ENCODE measurements around the gene LRMDA. TPM values are rescaled to one million over a fixed set of nuclear protein-coding genes. Genes with fewer than 3 reads are reported as not detected.
A peak's percentile ranks its signal among the peaks of the same experiment; 100 is the strongest.

LRMDA gene
- total and polyA plus RNA-seq, 12 donors, result 30.7 to 132 (median 78.1) TPM

DNA sequence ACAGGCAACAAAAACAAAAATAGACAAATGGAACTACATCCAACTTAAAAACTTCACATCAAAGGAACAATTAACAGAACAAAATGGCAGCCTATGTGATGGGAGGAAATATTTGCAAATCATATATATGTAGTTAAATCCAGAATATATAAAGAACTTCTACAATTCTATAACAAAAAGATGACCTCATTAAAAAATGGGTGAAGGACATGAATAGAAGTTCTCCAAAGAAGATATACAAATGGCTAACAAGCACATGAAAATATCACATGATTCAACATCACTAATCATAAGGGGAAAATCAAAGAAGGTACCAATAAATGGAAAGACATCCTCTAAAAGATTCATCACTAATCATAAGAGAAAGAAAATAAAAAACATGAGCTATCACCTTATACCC is 416.1 kb downstream of the LRMDA start:
- DNase-seq, result no peak
- H3K27me3 ChIP-seq, result no peaks in the 10 kb centered on the region
- intact Hi-C loops (cut with DNase I), result no loop called here
- H3K4me3 ChIP-seq, result no peak overlapping the region
- no peaks in the 10 kb centered on the region for H3K9me3 ChIP-seq (replicated peaks in 1 of 3)
- TF ChIP-seq, protein P1, sequence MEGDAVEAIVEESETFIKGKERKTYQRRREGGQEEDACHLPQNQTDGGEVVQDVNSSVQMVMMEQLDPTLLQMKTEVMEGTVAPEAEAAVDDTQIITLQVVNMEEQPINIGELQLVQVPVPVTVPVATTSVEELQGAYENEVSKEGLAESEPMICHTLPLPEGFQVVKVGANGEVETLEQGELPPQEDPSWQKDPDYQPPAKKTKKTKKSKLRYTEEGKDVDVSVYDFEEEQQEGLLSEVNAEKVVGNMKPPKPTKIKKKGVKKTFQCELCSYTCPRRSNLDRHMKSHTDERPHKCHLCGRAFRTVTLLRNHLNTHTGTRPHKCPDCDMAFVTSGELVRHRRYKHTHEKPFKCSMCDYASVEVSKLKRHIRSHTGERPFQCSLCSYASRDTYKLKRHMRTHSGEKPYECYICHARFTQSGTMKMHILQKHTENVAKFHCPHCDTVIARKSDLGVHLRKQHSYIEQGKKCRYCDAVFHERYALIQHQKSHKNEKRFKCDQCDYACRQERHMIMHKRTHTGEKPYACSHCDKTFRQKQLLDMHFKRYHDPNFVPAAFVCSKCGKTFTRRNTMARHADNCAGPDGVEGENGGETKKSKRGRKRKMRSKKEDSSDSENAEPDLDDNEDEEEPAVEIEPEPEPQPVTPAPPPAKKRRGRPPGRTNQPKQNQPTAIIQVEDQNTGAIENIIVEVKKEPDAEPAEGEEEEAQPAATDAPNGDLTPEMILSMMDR (IDR thresholded peaks at IDR 0.05), result no peak
- TF ChIP-seq POLR2A (IDR thresholded peaks at IDR 0.05), result no peak
- peaks cover 0 to 4% of the 10 kb centered on the region in 2 donors for H3K4me1 ChIP-seq (replicated peaks in 1 of 2)
- H3K27ac ChIP-seq, result no peak overlapping the region
- H3K36me3 ChIP-seq (replicated peaks in 1 of 2), result no peaks in the 10 kb centered on the region

- Histone ChIP-seq H3K4me1 (replicated peaks in 1 of 2) (peaks cover 0 to 7% of the 10 kb centered on the region in 2 donors), H3K27me3 (no peaks in the 10 kb centered on the region), H3K36me3 (replicated peaks in 1 of 2) (no peaks in the 10 kb centered on the region), H3K9me3 (replicated peaks in 1 of 3) (no peaks in the 10 kb centered on the region), H3K27ac (no peak overlapping the region), H3K4me3 (no peak overlapping the region)
- 49 to 68% (median 58%) methylated on average over 5 of the region's 5 CpGs for WGBS, 4 donors
- TF ChIP-seq POLR2A (IDR thresholded peaks at IDR 0.05), result no peak
- TF ChIP-seq, protein P1 (IDR thresholded peaks at IDR 0.05), result no peak
- intact Hi-C loops (cut with DNase I), result no loop called here
- DNase-seq, result peak in 3 of 7 donors; percentile 18 to 28 (median 18)
Measured at GRCh38 chr10:75851580-75852345, 420.3 kb downstream of the LRMDA start.

DNA sequence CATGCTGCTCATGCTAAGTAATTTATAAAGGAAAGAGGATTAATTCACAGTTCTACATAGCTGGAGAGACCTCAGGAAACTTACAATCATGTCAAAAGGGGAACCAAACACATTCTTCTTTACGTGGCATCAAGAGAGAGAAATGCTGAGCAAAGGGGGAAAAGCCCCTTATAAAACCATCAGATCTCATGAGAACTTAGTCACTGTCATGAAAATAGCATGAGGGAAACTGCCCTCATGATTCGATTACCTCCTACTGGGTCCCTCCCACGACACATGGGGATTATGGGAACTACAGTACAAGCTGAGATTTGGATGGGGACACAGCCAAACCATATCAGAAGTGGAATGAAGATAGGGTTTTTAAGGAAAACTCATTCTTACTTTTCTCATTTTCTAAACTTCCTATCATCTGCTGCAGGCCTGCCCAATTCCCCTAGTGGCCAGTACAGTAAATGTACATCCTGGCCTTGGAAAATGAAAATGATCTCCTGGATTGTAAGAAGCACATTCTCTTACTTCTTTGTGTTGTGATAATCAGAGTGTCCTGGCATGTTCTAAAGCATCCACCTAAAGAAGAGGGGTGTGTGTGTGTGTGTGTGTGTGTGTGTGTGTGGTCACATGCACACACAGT is 421.5 kb downstream of the LRMDA start:
- 60 to 94% (median 68%) methylated on average over 3 of the region's 3 CpGs for WGBS, 4 donors
- H3K4me3 ChIP-seq, result no peak overlapping the region
- no peaks in the 10 kb centered on the region for H3K9me3 ChIP-seq (replicated peaks in 1 of 3)
- intact Hi-C loops (cut with DNase I), result no loop called here
- no peaks in the 10 kb centered on the region for H3K36me3 ChIP-seq (replicated peaks in 1 of 2)
- H3K4me1 ChIP-seq (replicated peaks in 1 of 2), result peaks cover 0 to 7% of the 10 kb centered on the region in 2 donors
- H3K27me3 ChIP-seq, result no peaks in the 10 kb centered on the region
- TF ChIP-seq, protein P1 (IDR thresholded peaks at IDR 0.05), result peak in 4 of 6 experiments; percentile 6 to 29 (median 21)
- no peak for TF ChIP-seq POLR2A (IDR thresholded peaks at IDR 0.05)
- H3K27ac ChIP-seq, result no peak overlapping the region
- no peak for DNase-seq

DNA sequence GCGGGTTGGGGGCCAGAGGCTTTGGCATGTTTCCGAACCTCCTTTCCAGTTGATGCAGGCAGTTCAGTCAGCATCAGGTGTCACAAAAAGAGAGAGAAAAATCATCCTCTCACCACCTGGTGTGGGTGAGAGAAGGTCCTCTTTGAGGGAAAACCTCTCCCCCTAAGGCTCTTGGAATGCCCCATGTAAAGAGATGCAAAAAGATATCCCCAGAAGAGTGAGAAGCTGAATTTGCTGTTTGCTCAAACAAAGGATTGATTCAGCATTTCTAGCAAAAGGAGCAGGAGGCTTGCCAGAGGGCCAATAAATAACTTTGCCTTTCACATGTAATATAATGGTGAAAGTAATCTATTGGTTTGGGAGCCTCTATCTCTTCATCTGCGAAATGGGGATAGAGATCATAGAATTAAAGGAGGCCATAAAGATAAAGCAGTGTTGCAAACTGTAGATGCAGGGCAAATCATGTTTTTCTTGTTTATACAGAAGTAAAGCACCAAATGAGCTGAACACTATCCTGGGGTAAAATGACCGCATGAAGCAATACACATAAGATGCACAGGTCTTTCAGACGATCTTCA is 425.9 kb downstream of the LRMDA start:
- WGBS, 4 donors, result 75 to 89% (median 81%) methylated on average over 5 of the region's 5 CpGs
- TF ChIP-seq, protein P1 (IDR thresholded peaks at IDR 0.05), result no peak
- TF ChIP-seq POLR2A (IDR thresholded peaks at IDR 0.05), result no peak
- intact Hi-C loops (cut with DNase I), result no loop called here
- no peaks in the 10 kb centered on the region for H3K9me3 ChIP-seq (replicated peaks in 1 of 3)
- H3K4me3 ChIP-seq, result no peak overlapping the region
- H3K27ac ChIP-seq, result no peak overlapping the region
- no peaks in the 10 kb centered on the region for H3K27me3 ChIP-seq
- no peaks in the 10 kb centered on the region for H3K36me3 ChIP-seq (replicated peaks in 1 of 2)
- no peak for DNase-seq
- H3K4me1 ChIP-seq (replicated peaks in 1 of 2), result peaks cover 0 to 3% of the 10 kb centered on the region in 2 donors

All from adrenal gland (tissue), 12 donors.